Fibroblast of lung (primary cell): ENCODE measurements around the gene SLC6A4. TPM values are rescaled to one million over a fixed set of nuclear protein-coding genes. Genes with fewer than 3 reads are reported as not detected.

ENCODE experiments used
- DNase-seq, 2 donors: peaks; one replicate each; pipeline versions ENCODE4 v3.0.0 to v3.0.0-alpha.2; 2010; ENCODE audit warnings: low read depth in 2 of 2
- H2AFZ ChIP-seq: 2 replicates; pipeline ENCODE4 v1.5.1; 2012; ENCODE audit warnings: low read length, control low read depth, inconsistent platforms
- H3K27ac ChIP-seq: 2 replicates; pipeline ENCODE4 v1.5.1; 2011; ENCODE audit warnings: low read length, control low read depth; ENCODE audit not compliant: insufficient read depth
- H3K27me3 ChIP-seq: 2 replicates; pipeline ENCODE4 v1.5.1; 2011; ENCODE audit warnings: mild to moderate bottlenecking, low read length; ENCODE audit not compliant: control insufficient read depth, insufficient read depth
- H3K36me3 ChIP-seq: 2 replicates; pipeline ENCODE4 v1.5.1; 2011; ENCODE audit warnings: low read length; ENCODE audit not compliant: control insufficient read depth, insufficient read depth
- H3K4me1 ChIP-seq: 2 replicates; pipeline ENCODE4 v1.5.1; 2011; ENCODE audit warnings: low read length; ENCODE audit not compliant: control insufficient read depth, insufficient read depth; ENCODE audit errors: extremely low read depth
- H3K4me2 ChIP-seq: 2 replicates; pipeline ENCODE4 v1.5.1; 2011; ENCODE audit warnings: low read length, control low read depth; ENCODE audit not compliant: insufficient read depth; ENCODE audit errors: extremely low read depth
- H3K4me3 ChIP-seq, 4 experiments: fragments of 200-600 bp in 1 of 4; sonication (generic) in 1 of 4; replicated peaks in 1 of 4; 2 replicates each; pipeline ENCODE4 v1.5.1; 2011 to 2016; ENCODE audit warnings: low read length in 4 of 4, low read depth in 3 of 4, mild to moderate bottlenecking in 3 of 4, control low read depth in 2 of 4, inconsistent platforms in 1 of 4, mixed read lengths in 1 of 4; ENCODE audit not compliant: insufficient read depth in 1 of 4; ENCODE audit errors: control extremely low read depth in 1 of 4
- H3K79me2 ChIP-seq: 2 replicates; pipeline ENCODE4 v1.5.1; 2012; ENCODE audit warnings: mild to moderate bottlenecking, low read length, inconsistent platforms; ENCODE audit not compliant: control insufficient read depth, insufficient read depth
- H3K9ac ChIP-seq: 2 replicates; pipeline ENCODE4 v1.5.1; 2011; ENCODE audit warnings: mild to moderate bottlenecking, low read length, control low read depth; ENCODE audit not compliant: insufficient read depth
- H3K9me3 ChIP-seq: 2 replicates; pipeline ENCODE4 v1.5.1; 2012; ENCODE audit warnings: low read depth, low read length; ENCODE audit not compliant: control insufficient read depth, insufficient read depth
- H4K20me1 ChIP-seq: 2 replicates; pipeline ENCODE4 v1.5.1; 2011; ENCODE audit warnings: low read length; ENCODE audit not compliant: control insufficient read depth, insufficient read depth; ENCODE audit errors: extremely low read depth
- EZH2 ChIP-seq: IDR thresholded peaks from 2 replicates; pipeline ENCODE4 v1.5.1; 2012; ENCODE audit warnings: low read length, control low read depth, mild to moderate bottlenecking; ENCODE audit errors: missing control alignments
- polyA plus RNA-seq, 2 donors: library from polyadenylated mRNA; depleted of rRNA in 1 of 2; stranded (reverse) in 1 of 2; unstranded in 1 of 2; fragments of >200 nt; gene quantifications; 2 replicates each; pipeline ENCODE4 v1.2.1, GENCODE V29; 2011 to 2012; ENCODE audit warnings: missing spikeins in 1 of 2
- total RNA-seq: library from RNA; depleted of rRNA; stranded (reverse); fragments of >200 nt; gene quantifications from 2 replicates; pipeline ENCODE4 v1.2.1, GENCODE V29; 2014
- TF ChIP-seq, protein P1 (sequence below), 2 donors: IDR thresholded peaks in 1 of 2; conservative IDR thresholded peaks in 1 of 2; 1 replicate in 1 of 2; 2 replicates in 1 of 2; pipeline ENCODE4 v1.5.1; 2011 to 2012; ENCODE audit warnings: low read length in 2 of 2, control low read depth in 1 of 2, inconsistent platforms in 1 of 2, low read depth in 1 of 2, mild to moderate bottlenecking in 1 of 2

The SLC6A4 gene
- total and polyA plus RNA-seq, 2 donors (not counting 1 experiment from before 2014, with no cell fraction given): not detected

DNA sequence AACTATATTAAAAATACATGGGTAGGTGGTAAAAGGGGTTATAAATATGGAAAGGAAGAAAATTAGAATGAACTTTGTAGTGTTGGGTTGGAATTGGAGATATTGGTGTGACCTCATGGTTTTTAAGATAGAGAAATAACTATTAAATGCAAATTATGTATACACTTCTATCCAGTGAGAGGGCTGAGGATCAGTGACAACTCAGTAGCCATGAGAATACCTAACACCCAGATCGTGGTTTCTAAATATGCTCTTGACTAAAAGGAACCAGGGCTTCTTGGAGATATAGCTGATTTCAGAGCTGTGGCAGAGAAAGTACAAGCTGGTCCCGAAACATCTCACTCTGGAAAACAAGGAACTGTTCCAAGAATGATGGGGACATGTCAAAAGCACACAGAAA is 44.4 kb downstream of the SLC6A4 start:
- Histone ChIP-seq H3K36me3 (no peaks in the 10 kb centered on the region), H3K79me2 (no peaks in the 10 kb centered on the region), H3K27ac (no peak overlapping the region), H3K27me3 (no peaks in the 10 kb centered on the region), H3K9me3 (no peaks in the 10 kb centered on the region), H2AFZ (no peak overlapping the region), H3K4me2 (no peak overlapping the region), H3K9ac (no peak overlapping the region), H4K20me1 (no peaks in the 10 kb centered on the region), H3K4me1 (no peaks in the 10 kb centered on the region), H3K4me3 (no peak overlapping the region)
- no peak for TF ChIP-seq EZH2
- TF ChIP-seq, protein P1, sequence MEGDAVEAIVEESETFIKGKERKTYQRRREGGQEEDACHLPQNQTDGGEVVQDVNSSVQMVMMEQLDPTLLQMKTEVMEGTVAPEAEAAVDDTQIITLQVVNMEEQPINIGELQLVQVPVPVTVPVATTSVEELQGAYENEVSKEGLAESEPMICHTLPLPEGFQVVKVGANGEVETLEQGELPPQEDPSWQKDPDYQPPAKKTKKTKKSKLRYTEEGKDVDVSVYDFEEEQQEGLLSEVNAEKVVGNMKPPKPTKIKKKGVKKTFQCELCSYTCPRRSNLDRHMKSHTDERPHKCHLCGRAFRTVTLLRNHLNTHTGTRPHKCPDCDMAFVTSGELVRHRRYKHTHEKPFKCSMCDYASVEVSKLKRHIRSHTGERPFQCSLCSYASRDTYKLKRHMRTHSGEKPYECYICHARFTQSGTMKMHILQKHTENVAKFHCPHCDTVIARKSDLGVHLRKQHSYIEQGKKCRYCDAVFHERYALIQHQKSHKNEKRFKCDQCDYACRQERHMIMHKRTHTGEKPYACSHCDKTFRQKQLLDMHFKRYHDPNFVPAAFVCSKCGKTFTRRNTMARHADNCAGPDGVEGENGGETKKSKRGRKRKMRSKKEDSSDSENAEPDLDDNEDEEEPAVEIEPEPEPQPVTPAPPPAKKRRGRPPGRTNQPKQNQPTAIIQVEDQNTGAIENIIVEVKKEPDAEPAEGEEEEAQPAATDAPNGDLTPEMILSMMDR (conservative IDR thresholded peaks at IDR 0.05 in 1 of 2, IDR thresholded peaks at IDR 0.05 in 1 of 2; ENCODE audit: low read depth in 1 of 2, low read length in 2 of 2): no peak
- DNase-seq: no peak

DNA sequence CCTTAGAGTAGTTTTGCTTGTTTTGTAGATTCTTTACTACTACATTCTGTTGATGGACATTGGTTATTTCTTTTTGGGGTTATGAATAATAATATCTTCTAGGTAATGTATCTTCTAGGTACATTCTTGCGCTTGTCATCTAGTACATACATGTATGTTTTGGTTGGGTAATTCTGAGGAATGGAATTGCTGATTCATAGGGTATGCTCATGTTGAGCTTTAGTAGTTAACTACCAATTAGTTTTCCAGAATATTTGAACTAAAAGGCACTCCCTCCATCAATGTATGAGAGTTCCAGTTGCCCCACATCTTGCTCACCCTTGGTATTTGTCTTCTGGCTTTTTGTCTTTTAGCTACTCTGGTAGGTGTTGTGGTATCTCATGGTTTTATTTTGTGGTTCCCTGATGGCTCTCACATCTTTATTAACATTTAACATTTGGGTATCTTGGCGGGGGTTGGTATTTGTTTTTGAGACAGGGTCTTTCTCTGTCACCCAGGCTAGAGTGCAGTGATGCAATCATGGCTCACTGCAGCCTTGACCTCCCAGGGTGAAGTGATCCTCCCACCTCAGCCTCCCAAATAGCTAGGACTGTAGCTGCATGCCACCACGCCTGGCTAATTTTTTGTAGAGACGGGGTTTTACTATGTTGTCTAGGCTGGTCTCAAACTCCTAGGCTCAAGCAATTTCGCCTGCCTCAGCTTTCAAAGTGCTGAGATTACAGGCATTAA is 47.1 kb downstream of the SLC6A4 start:
- H2AFZ ChIP-seq: no peak overlapping the region
- H3K4me3 ChIP-seq: no peak overlapping the region
- DNase-seq: peak in 1 of 2 donors; percentile 4
- H3K9me3 ChIP-seq: no peaks in the 10 kb centered on the region
- TF ChIP-seq, protein P1 (conservative IDR thresholded peaks at IDR 0.05 in 1 of 2, IDR thresholded peaks at IDR 0.05 in 1 of 2; ENCODE audit: low read depth in 1 of 2, low read length in 2 of 2): no peak
- no peak for TF ChIP-seq EZH2
- no peak overlapping the region for H3K27ac ChIP-seq
- peaks cover 2% of the 10 kb centered on the region for H3K36me3 ChIP-seq
- no peaks in the 10 kb centered on the region for H3K27me3 ChIP-seq
- no peak overlapping the region for H3K4me2 ChIP-seq
- no peaks in the 10 kb centered on the region for H4K20me1 ChIP-seq
- no peak overlapping the region for H3K9ac ChIP-seq
- H3K79me2 ChIP-seq: no peaks in the 10 kb centered on the region
- no peaks in the 10 kb centered on the region for H3K4me1 ChIP-seq

DNA sequence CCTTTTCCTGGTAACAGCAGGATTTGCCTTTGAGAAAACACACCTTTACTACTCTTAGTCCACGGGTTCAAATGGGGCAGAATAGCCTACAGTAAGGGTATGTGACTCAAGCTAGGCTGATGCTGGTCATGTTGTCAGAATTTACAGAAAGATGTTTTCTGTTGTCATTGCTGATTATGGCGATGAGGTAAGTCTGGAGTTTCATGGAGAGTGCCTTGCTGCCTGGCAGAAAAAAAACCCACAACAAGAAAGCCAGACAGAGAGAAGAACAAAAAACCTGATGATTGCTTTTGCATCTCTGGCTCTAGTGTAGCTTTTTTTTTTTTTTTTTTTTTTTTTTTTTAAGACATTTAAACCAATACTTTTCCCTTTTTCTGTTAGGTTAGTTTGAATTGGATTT is 47.9 kb downstream of the SLC6A4 start:
- Histone ChIP-seq H3K9ac (no peak overlapping the region), H2AFZ (no peak overlapping the region), H4K20me1 (no peaks in the 10 kb centered on the region), H3K4me1 (no peaks in the 10 kb centered on the region), H3K4me2 (no peak overlapping the region), H3K4me3 (no peak overlapping the region), H3K9me3 (no peaks in the 10 kb centered on the region), H3K36me3 (peaks cover 2% of the 10 kb centered on the region), H3K79me2 (no peaks in the 10 kb centered on the region), H3K27me3 (no peaks in the 10 kb centered on the region), H3K27ac (no peak overlapping the region)
- TF ChIP-seq, protein P1 (conservative IDR thresholded peaks at IDR 0.05 in 1 of 2, IDR thresholded peaks at IDR 0.05 in 1 of 2; ENCODE audit: low read depth in 1 of 2, low read length in 2 of 2): no peak
- no peak for TF ChIP-seq EZH2
- DNase-seq: no peak
